Kidney epithelial cell (primary cell): ENCODE results near the gene YAE1. TPM values are rescaled to one million over a fixed set of nuclear protein-coding genes. Genes with fewer than 3 reads are reported as not detected.

Source experiments
- DNase-seq: peaks from one replicate; pipeline ENCODE4 v3.0.0-alpha.2; 2010; ENCODE audit warnings: low read depth
- H3K27me3 ChIP-seq: 2 replicates; pipeline ENCODE4 v1.6.0; 2011; ENCODE audit warnings: low read length; ENCODE audit not compliant: control insufficient read depth, insufficient read depth
- H3K36me3 ChIP-seq: 2 replicates; pipeline ENCODE4 v1.5.1; 2011; ENCODE audit warnings: low read length; ENCODE audit not compliant: control insufficient read depth, insufficient read depth
- H3K4me3 ChIP-seq: 2 replicates; pipeline ENCODE4 v1.5.1; 2011; ENCODE audit warnings: low read depth, mild to moderate bottlenecking, control low read depth, low read length
- total RNA-seq: library from RNA; depleted of rRNA; stranded (reverse); fragments of >200 nt; gene quantifications from 2 replicates; pipeline ENCODE4 v1.2.3, GENCODE V29; 2015
- TF ChIP-seq, protein P1 (sequence below): IDR thresholded peaks from 2 replicates; pipeline ENCODE4 v1.5.1; 2011; ENCODE audit warnings: mild to moderate bottlenecking, moderate library complexity, low read length, control low read depth, inconsistent platforms; ENCODE audit not compliant: insufficient read depth, poor library complexity, severe bottlenecking

Gene YAE1
- total RNA-seq, 1 donor from 2014 or later = 18.1 TPM

DNA sequence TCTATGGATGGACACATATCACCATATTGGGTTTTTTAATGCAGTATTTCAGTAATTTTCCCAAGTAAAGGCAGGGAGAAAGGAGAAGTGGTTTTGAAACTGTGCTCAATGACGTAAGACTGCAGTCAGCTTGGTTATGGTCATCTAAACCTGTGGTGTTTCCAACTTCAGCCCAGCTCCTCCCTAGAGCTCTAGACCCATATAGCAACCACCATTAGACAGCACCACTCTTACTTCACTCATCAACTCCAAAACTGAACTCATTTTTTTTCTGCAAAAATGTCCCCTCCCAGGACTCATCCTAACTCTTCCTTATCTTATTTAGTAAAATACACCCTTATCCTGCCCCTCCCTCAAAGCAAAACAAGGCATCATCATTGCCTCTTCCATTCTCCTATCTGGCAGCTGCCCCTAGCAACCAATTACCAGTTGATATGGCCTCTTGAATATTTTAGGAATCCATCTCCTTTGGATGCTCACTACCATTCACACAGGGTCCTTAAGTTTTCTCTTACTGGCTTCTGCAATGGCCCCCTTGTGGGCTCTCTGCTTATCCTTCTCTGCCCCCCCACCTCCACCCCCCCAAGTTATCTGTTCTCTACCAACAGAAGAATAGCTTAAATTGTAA lies 55.7 kb downstream of the YAE1 start:
- DNase-seq = no peak
- H3K4me3 ChIP-seq = no peak overlapping the region
- no peaks in the 10 kb centered on the region for H3K27me3 ChIP-seq
- no peaks in the 10 kb centered on the region for H3K36me3 ChIP-seq
- TF ChIP-seq, protein P1, sequence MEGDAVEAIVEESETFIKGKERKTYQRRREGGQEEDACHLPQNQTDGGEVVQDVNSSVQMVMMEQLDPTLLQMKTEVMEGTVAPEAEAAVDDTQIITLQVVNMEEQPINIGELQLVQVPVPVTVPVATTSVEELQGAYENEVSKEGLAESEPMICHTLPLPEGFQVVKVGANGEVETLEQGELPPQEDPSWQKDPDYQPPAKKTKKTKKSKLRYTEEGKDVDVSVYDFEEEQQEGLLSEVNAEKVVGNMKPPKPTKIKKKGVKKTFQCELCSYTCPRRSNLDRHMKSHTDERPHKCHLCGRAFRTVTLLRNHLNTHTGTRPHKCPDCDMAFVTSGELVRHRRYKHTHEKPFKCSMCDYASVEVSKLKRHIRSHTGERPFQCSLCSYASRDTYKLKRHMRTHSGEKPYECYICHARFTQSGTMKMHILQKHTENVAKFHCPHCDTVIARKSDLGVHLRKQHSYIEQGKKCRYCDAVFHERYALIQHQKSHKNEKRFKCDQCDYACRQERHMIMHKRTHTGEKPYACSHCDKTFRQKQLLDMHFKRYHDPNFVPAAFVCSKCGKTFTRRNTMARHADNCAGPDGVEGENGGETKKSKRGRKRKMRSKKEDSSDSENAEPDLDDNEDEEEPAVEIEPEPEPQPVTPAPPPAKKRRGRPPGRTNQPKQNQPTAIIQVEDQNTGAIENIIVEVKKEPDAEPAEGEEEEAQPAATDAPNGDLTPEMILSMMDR = no peak

Other genes with a start within 250 kb of the YAE1 start
- 72.8 and 79.2 TPM in 2 replicates for gene RALA, start 57.2 kb downstream of the YAE1 start, total RNA-seq